GM19023 (cell line): ENCODE measurements around the gene SIK3.

Experiments
- ATAC-seq: cut with Tn5 transposase; IDR thresholded peaks from one replicate; pipeline ENCODE4 v1.9.1; 2021; ENCODE audit warnings: mild to moderate bottlenecking, moderate library complexity; ENCODE audit not compliant: unreplicated experiment

Gene SIK3

GRCh38 chr11:116975661-116976060 is 122.6 kb downstream of the SIK3 start:
- no peak for ATAC-seq

DNA sequence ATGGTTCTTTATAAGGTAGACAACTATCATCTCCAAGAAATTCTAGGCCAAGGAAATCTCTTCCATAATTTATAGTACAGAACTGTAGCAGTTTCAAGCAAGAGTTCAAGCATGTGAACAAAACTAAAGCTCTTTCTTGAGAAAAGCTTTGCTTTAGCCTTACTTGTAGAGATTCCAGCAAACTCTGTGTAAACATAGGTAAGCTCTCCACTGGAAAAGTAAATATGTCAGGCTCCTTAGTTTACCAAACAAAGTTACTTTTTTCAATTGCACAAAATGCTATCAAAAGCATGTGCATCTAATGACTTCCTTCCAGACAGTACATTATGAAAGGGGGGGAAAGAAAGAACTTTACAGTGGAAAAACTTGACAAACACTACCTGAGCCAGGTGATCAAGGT is 125.0 kb downstream of the SIK3 start:
- ATAC-seq, result no peak

- ATAC-seq, result no peak
Observed at GRCh38 chr11:116972691-116973090, 125.5 kb downstream of the SIK3 start.

DNA sequence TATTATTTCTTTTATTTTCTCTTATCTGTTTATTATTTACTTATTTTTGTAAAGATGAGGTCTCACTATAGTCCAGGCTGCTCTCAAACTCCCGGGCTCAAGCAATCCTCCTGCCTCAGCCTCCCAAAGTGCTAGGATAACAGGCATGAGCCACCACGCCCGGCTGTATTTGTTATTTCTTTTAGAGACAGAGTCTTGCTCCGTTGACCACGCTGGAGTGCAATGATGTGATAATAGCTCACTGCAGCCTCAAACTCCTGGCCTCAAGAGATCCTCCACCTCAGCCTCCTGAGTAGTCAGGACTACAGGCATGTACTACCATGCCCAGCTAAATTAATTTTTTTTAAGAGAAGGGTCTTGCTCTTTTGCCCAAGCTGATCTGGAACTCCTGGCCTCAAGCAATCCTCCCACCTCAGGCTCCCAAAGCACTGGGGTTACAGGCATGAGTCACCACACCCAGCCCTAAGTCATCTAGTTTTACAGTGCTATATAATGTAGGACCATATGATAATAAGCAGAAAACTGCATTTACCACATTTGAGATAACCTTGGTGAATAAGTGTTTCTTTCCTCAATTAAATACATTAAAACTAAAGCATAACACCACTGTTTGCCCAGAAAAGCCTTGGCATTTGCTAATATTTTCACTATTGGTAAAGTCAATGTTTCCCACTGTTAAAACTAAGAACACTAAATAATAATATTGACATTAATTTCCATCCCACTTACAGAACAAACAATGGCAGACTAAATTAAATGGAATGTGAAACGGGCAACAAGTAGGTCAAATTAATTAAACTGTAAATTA is 127.5 kb downstream of the SIK3 start:
- ATAC-seq, result no peak

- no peak for ATAC-seq
Observed at GRCh38 chr11:116969694-116970093, 128.5 kb downstream of the SIK3 start.

DNA sequence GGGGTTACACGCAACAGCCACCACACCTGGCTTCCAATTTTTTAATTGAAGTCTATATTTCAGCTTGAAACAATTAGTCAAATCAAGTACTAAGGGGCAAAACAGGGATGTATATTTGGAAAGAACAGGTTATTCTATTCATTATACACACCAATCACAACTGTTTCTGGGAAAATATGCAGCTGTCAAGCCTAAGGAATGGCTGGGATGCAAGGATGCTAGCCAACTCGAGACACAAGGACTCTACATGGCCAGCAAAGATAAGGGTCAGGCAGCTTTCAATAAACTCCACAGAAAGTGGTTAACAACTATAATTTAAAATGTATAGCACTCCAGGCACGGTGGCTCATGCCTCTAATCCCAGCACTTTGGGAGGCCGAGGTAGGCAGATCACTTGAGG is 134.0 kb downstream of the SIK3 start:
- no peak for ATAC-seq

GRCh38 chr11:116963813-116964212 is 134.4 kb downstream of the SIK3 start:
- no peak for ATAC-seq

GRCh38 chr11:116962108-116962507 is 136.1 kb downstream of the SIK3 start:
- ATAC-seq, result no peak

- no peak for ATAC-seq
Observed at GRCh38 chr11:116960930-116961329, 137.3 kb downstream of the SIK3 start.

GRCh38 chr11:116958246-116958645 is 140.0 kb downstream of the SIK3 start:
- no peak for ATAC-seq

DNA sequence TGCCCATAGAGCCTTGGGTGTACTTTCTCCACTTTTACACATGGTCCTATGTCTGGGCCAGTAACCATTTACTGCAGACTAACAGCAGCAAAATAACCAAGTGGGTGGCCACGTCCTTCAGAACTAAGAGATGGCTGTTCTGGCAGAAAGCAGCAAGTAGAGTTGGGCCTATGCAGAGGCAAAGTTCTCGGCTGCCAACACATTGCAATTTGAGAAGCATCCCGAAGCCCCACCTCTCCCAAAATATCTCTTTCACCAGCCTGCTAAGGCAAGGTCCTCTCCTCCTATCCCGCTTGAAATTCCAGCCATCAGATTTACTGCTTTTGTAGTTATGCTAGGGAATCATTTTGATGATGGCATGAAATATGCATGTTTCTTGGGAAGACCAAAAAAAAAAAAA is 142.3 kb downstream of the SIK3 start:
- no peak for ATAC-seq

DNA sequence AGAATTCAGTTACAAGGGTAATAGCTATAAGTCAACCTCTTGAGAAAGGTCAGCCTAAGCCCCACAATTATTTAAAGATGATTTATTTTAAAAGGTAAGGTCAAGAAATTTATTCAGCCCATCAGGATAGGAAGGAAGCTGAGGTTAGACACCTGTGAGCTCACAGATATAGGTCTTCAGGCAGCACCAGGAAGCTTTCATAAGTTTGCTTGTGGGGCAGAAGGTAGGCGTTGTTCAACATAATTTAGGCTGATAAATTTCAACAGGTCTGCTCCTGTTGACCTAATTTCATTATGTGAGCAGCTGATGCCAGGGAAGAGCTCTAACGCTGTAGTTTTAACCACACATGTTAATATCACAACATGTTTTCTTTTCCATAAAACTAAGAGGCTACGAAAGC is 142.7 kb downstream of the SIK3 start:
- no peak for ATAC-seq

- no peak for ATAC-seq
Observed at GRCh38 chr11:116953530-116954285, 144.5 kb downstream of the SIK3 start.

DNA sequence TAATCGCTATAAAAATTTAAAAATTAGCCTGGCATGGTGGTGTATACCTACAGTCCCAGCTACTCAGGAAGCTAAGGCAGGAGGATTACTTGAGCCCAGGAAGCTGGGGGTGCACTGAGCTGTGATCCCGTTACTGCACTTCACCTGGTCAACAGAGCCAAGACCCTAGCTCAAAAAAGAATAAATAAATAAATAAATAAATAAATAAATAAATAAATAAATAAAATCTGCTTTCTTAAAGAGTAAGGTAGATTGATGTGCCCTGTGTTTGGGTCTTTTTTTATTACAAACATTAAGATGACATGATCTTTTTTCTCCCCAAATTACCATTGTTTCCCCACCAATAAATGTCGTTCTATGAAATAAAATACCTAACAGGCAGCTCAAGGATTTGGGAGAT is 146.5 kb downstream of the SIK3 start:
- ATAC-seq, result no peak

GRCh38 chr11:116950210-116950609 is 148.0 kb downstream of the SIK3 start:
- no peak for ATAC-seq

GRCh38 chr11:116948391-116948790 is 149.8 kb downstream of the SIK3 start:
- no peak for ATAC-seq

- ATAC-seq, result no peak
Observed at GRCh38 chr11:116946414-116946813, 151.8 kb downstream of the SIK3 start.

DNA sequence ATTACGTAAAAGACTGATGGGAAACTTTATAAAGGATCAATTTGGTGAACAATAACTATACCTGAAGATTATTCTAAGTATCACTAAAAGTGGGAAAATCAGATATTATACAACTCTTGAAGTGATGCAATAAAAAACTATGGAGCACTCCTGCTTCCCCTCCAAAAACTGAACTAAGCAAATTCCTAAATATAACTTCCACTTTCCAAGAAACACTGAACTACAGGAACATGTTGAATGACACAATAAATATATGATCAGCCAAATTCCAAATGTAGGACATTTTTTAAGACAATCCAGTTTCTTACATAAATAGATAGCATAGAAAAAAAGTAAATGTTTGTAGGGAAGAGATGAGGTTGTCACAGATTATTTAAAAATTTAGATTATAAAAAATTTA is 158.7 kb downstream of the SIK3 start:
- no peak for ATAC-seq

GRCh38 chr11:116938471-116939070 is 159.7 kb downstream of the SIK3 start:
- no peak for ATAC-seq

- no peak for ATAC-seq
Observed at GRCh38 chr11:116936754-116937446, 161.3 kb downstream of the SIK3 start.

DNA sequence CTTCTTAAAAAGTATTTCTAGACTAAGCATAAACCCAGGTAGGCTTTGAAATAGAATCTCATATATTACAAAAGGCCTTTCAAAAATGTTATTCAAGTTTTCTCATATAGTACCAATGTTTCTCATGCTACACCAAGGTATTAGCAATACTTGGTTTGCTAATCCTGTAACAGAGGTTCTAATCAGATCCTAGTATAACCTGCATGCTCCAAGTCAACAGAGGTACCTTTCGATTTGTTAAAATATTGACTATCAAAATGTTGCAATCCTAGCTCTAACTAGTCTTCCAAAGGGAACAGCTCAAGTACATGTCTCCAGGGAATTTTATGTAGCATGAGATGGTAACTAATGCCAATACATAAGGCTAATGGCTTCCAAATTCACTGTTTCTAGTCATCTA is 162.7 kb downstream of the SIK3 start:
- ATAC-seq, result no peak
